ENCODE data around the gene NCCRP1.

- TF ChIP-seq CTCF (IDR thresholded peaks at IDR 0.05; ENCODE audit: low read depth, low read length, poor library complexity, severe bottlenecking) (no peak), EZH2phosphoT487 (IDR thresholded peaks at IDR 0.05; ENCODE audit: borderline replicate concordance, low read length) (no peak)
Observed at GRCh38 chr19:39179754-39180153, 17.0 kb upstream of the NCCRP1 start.
